Effector memory CD8-positive, alpha-beta T cell (primary cell): ENCODE results near the gene TFF2.

Source experiments
- ATAC-seq: fragments of 150-1000 bp; cut with Tn5 transposase; replicated peaks from 2 replicates; pipeline ENCODE4 v1.10.0; 2021; ENCODE audit warnings: mild to moderate bottlenecking, moderate library complexity
- DNase-seq, 3 experiments: peaks; one replicate each; pipeline ENCODE4 v3.0.0; 2021
- H3K27ac Mint-ChIP-seq, 2 donors: one replicate each; pipeline ENCODE4 v1.8.0; 2022; ENCODE audit warnings: mild to moderate bottlenecking in 2 of 2, mixed read lengths in 2 of 2, moderate library complexity in 2 of 2
- H3K27me3 Mint-ChIP-seq, 2 donors: one replicate each; pipeline ENCODE4 v1.8.0; 2022; ENCODE audit warnings: mixed read lengths in 2 of 2
- H3K36me3 Mint-ChIP-seq: one replicate; pipeline ENCODE4 v1.8.0; 2022; ENCODE audit warnings: mild to moderate bottlenecking, moderate library complexity, mixed read lengths; ENCODE audit not compliant: insufficient read depth
- H3K4me1 Mint-ChIP-seq, 2 donors: one replicate each; pipeline ENCODE4 v1.8.0; 2022; ENCODE audit warnings: low read depth in 2 of 2, mixed read lengths in 2 of 2
- H3K4me3 Mint-ChIP-seq, 2 donors: one replicate each; pipeline ENCODE4 v1.8.0; 2022; ENCODE audit warnings: mild to moderate bottlenecking in 2 of 2, mixed read lengths in 2 of 2, moderate library complexity in 2 of 2
- H3K9me3 Mint-ChIP-seq, 2 donors: one replicate each; pipeline ENCODE4 v1.8.0; 2022; ENCODE audit warnings: mixed read lengths in 2 of 2

Gene TFF2

GRCh38 chr21:42367367-42368165, 16.8 kb upstream of the TFF2 start:
- Mint-ChIP-seq H3K36me3 (peaks cover 5% of the 10 kb centered on the region), H3K4me1 (peaks cover 0 to 11% of the 10 kb centered on the region in 2 donors), H3K9me3 (no peaks in the 10 kb centered on the region), H3K4me3 (no peak overlapping the region), H3K27me3 (peaks cover 0 to 13% of the 10 kb centered on the region in 2 donors), H3K27ac (no peak overlapping the region)
- DNase-seq (no peak), ATAC-seq (no peak)

DNA sequence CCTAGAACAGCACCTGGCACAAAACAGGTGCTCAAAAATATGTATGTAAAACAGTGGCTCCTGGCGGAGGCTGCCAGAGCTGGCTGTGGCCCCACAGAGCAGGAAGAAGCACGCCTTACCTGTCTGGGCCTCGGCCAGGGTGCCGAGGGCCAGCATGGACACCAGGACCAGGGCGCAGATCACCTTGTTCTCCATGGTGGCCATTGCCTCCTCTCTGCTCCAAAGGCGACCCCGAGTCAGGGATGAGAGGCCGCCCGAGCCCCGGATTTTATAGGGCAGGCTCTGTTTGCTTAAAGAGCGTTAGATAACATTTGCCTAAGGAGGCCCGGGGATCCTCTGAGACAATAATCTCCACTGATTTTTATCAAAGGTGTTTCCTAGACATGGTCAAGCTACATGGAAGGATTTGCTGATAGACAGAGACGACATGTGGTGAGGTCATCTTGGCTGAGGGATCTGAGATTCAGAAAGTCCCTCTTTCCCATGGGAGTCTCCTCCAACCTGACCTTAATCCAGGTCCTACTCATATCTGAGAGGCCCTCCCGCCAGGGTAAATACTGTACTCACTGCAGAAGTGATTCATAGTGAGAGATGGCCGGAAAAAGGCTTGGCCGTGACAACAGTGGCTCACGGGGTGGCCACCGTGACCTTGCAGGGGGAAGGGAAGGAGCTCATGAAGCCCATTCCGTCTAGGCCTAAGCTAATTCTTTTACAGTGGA, 15.7 kb upstream of the TFF2 start, which contains the start of gene TFF1:
Gene TFF1 (minus strand): TSS at position 244 of the 719 bp plus-strand sequence. CDS start 40 bp downstream, at position 204.
- no peak for DNase-seq
- H3K4me1 Mint-ChIP-seq = peaks cover 0 to 11% of the 10 kb centered on the region in 2 donors
- no peak for ATAC-seq
- peaks cover 5% of the 10 kb centered on the region for H3K36me3 Mint-ChIP-seq
- H3K27me3 Mint-ChIP-seq = peaks cover 8 to 22% of the 10 kb centered on the region in 2 donors
- no peak within 1 kb of the TSS for H3K27ac Mint-ChIP-seq
- no peak within 1 kb of the TSS for H3K4me3 Mint-ChIP-seq
- no peaks in the 10 kb centered on the region for H3K9me3 Mint-ChIP-seq

GRCh38 chr21:42365770-42366169, 15.0 kb upstream of the TFF2 start:
- no peak for DNase-seq
- H3K27ac Mint-ChIP-seq = no peak overlapping the region
- no peak overlapping the region for H3K4me3 Mint-ChIP-seq
- no peaks in the 10 kb centered on the region for H3K9me3 Mint-ChIP-seq
- H3K36me3 Mint-ChIP-seq = peaks cover 5% of the 10 kb centered on the region
- no peak for ATAC-seq
- H3K27me3 Mint-ChIP-seq = peaks cover 8 to 22% of the 10 kb centered on the region in 2 donors
- H3K4me1 Mint-ChIP-seq = peaks cover 0 to 7% of the 10 kb centered on the region in 2 donors

- Mint-ChIP-seq H3K4me3 (no peak overlapping the region), H3K9me3 (no peaks in the 10 kb centered on the region), H3K27me3 (peaks cover 8 to 22% of the 10 kb centered on the region in 2 donors), H3K36me3 (peaks cover 5% of the 10 kb centered on the region), H3K27ac (no peak overlapping the region), H3K4me1 (peaks cover 0 to 7% of the 10 kb centered on the region in 2 donors)
- no peak for DNase-seq
- no peak for ATAC-seq
Measured at GRCh38 chr21:42364304-42364865, 13.6 kb upstream of the TFF2 start.

DNA sequence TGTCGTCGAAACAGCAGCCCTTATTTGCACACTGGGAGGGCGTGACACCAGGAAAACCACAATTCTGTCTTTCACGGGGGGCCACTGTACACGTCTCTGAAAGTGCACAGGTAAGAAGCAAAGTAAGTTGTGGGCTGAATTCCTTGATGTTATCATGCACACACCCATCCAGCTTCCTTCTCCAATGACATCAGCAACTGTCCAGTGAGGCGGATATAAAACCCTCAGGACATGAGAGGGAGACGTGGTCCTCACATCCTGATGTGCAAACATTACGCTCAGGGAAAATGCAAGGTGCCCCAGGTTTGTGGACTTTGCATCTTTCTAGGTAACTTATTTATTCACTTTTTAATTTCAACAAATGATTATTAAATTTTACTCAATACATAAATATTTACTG, 12.5 kb upstream of the TFF2 start:
- DNase-seq = no peak
- Mint-ChIP-seq H3K27me3 (peaks cover 8 to 29% of the 10 kb centered on the region in 2 donors), H3K4me3 (no peak overlapping the region), H3K4me1 (peaks cover 0 to 7% of the 10 kb centered on the region in 2 donors), H3K9me3 (no peaks in the 10 kb centered on the region), H3K27ac (no peak overlapping the region), H3K36me3 (peaks cover 5% of the 10 kb centered on the region)
- no peak for ATAC-seq

GRCh38 chr21:42362700-42363099, 11.9 kb upstream of the TFF2 start:
- Mint-ChIP-seq H3K36me3 (peaks cover 5% of the 10 kb centered on the region), H3K9me3 (no peaks in the 10 kb centered on the region), H3K27ac (no peak overlapping the region), H3K4me1 (peaks cover 0 to 7% of the 10 kb centered on the region in 2 donors), H3K27me3 (peaks cover 8 to 34% of the 10 kb centered on the region in 2 donors), H3K4me3 (no peak overlapping the region)
- DNase-seq (no peak), ATAC-seq (no peak)

GRCh38 chr21:42362198-42362597, 11.4 kb upstream of the TFF2 start:
- ATAC-seq = no peak
- no peaks in the 10 kb centered on the region for H3K9me3 Mint-ChIP-seq
- H3K36me3 Mint-ChIP-seq = peaks cover 5% of the 10 kb centered on the region
- no peak overlapping the region for H3K27ac Mint-ChIP-seq
- H3K4me1 Mint-ChIP-seq = peaks cover 0 to 5% of the 10 kb centered on the region in 2 donors
- peaks cover 8 to 35% of the 10 kb centered on the region in 2 donors for H3K27me3 Mint-ChIP-seq
- no peak for DNase-seq
- no peak overlapping the region for H3K4me3 Mint-ChIP-seq

- Mint-ChIP-seq H3K36me3 (peaks cover 5% of the 10 kb centered on the region), H3K27ac (no peak overlapping the region), H3K27me3 (peaks cover 8 to 42% of the 10 kb centered on the region in 2 donors), H3K4me1 (peaks cover 0 to 5% of the 10 kb centered on the region in 2 donors), H3K9me3 (no peaks in the 10 kb centered on the region), H3K4me3 (no peak overlapping the region)
- ATAC-seq = no peak
- no peak for DNase-seq
Measured at GRCh38 chr21:42361286-42361685, 10.5 kb upstream of the TFF2 start.

- Mint-ChIP-seq H3K27ac (no peak overlapping the region), H3K4me3 (no peak overlapping the region)
- no peak for ATAC-seq
Measured at GRCh38 chr21:42360317-42360716, 9.5 kb upstream of the TFF2 start.

DNA sequence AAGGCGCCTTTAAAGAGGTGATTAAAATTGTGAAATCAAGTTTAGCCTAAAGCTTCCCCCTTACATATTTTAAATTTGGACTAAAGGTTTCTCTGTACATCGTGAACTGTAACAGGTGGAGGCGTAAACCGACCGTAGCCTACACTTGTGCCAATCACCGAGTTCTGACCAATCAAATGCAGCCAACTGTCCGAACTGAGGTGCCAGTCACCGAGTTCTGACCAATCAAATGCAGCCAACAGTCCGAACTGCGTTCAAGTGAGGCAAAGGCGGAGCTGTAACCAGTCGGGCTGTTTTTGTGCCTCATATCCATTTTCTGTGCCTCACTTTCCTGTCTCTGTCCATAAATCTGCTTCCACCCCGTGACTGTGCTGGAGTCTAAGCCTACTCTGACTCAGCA, 8.1 kb upstream of the TFF2 start:
- no peak for DNase-seq
- Mint-ChIP-seq H3K9me3 (peaks cover 0 to 4% of the 10 kb centered on the region in 2 donors), H3K27me3 (peaks cover 13 to 41% of the 10 kb centered on the region in 2 donors), H3K4me3 (no peak overlapping the region), H3K36me3 (peaks cover 2% of the 10 kb centered on the region), H3K4me1 (peaks cover 0 to 5% of the 10 kb centered on the region in 2 donors), H3K27ac (no peak overlapping the region)
- ATAC-seq = no peak

More at GRCh38 chr21:42360317-42360716, 9.5 kb upstream of the TFF2 start:
- peaks cover 8 to 42% of the 10 kb centered on the region in 2 donors for H3K27me3 Mint-ChIP-seq
- no peaks in the 10 kb centered on the region for H3K9me3 Mint-ChIP-seq
- peaks cover 0 to 5% of the 10 kb centered on the region in 2 donors for H3K4me1 Mint-ChIP-seq
- no peak for DNase-seq
- H3K36me3 Mint-ChIP-seq = peaks cover 2% of the 10 kb centered on the region

- H3K9me3 Mint-ChIP-seq = peaks cover 0 to 4% of the 10 kb centered on the region in 2 donors
- no peak overlapping the region for H3K27ac Mint-ChIP-seq
- ATAC-seq (no peak), DNase-seq (no peak)
- peaks cover 13 to 42% of the 10 kb centered on the region in 2 donors for H3K27me3 Mint-ChIP-seq
- H3K4me1 Mint-ChIP-seq = peaks cover 0 to 5% of the 10 kb centered on the region in 2 donors
- H3K4me3 Mint-ChIP-seq = no peak overlapping the region
- H3K36me3 Mint-ChIP-seq = no peaks in the 10 kb centered on the region
Measured at GRCh38 chr21:42358261-42358660, 7.5 kb upstream of the TFF2 start.

- Mint-ChIP-seq H3K27ac (no peak overlapping the region), H3K4me1 (peaks cover 0 to 2% of the 10 kb centered on the region in 2 donors), H3K36me3 (no peaks in the 10 kb centered on the region), H3K4me3 (no peak overlapping the region), H3K27me3 (peaks cover 11 to 50% of the 10 kb centered on the region in 2 donors), H3K9me3 (peaks cover 0 to 4% of the 10 kb centered on the region in 2 donors)
- DNase-seq (no peak), ATAC-seq (no peak)
Measured at GRCh38 chr21:42357307-42357706, 6.5 kb upstream of the TFF2 start.

DNA sequence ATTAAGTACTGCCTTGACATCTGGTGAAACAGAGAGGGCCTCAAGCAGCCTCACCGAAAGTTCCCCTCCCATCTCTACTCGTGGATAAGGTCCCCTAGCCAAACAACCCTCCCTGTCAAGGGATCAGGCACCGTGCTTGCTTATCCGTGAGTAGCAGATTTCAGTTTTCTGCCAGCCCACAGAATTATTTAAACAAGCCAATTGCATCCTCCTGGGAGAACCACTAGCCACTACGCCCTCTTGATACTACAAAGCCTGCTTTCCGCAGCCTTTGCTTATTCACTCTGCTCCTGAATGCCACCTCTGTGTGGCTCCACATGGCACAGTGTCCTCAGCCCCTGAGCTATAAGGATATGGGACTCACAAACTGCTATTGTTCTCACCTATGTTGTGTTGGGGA, 5.9 kb upstream of the TFF2 start:
- Mint-ChIP-seq H3K27me3 (peaks cover 5 to 45% of the 10 kb centered on the region in 2 donors), H3K9me3 (peaks cover 0 to 4% of the 10 kb centered on the region in 2 donors), H3K27ac (no peak overlapping the region), H3K4me3 (no peak overlapping the region), H3K4me1 (no peaks in the 10 kb centered on the region), H3K36me3 (no peaks in the 10 kb centered on the region)
- ATAC-seq (no peak), DNase-seq (no peak)
